Stimulated activated CD4-positive, alpha-beta T cell treated with anti-CD3 and anti-CD28 coated beads, TNF-alpha, amount 100 ng/mL, for 24 hours (primary cell): ENCODE results near the gene ZP4.

ENCODE experiments used
- DNase-seq, 3 experiments: peaks; one replicate each; pipeline ENCODE4 v3.0.0-alpha.2; 2020; ENCODE audit warnings: low read depth in 3 of 3

ZP4 gene

GRCh38 chr1:237890822-237891221, at the start of gene ZP4:
Gene ZP4, minus strand, starts transcription at chr1:237890922. Its CDS starts 287 bp downstream, at chr1:237890635.
- DNase-seq = no peak

GRCh38 chr1:237938553-237938952, 47.8 kb upstream of the ZP4 start:
- DNase-seq = no peak

- DNase-seq = no peak
These were observed 47.3 kb upstream of the ZP4 start for GRCh38 chr1:237938068-237938467.

GRCh38 chr1:237932816-237933215, 42.1 kb upstream of the ZP4 start:
- no peak for DNase-seq

GRCh38 chr1:237931581-237931980, 40.9 kb upstream of the ZP4 start:
- DNase-seq = no peak

- no peak for DNase-seq
These were observed 36.5 kb upstream of the ZP4 start for GRCh38 chr1:237927198-237927597.

- no peak for DNase-seq
These were observed 30.6 kb upstream of the ZP4 start for GRCh38 chr1:237921306-237921705.

GRCh38 chr1:237913345-237913744, 22.6 kb upstream of the ZP4 start:
- DNase-seq = no peak

- no peak for DNase-seq
These were observed 21.2 kb upstream of the ZP4 start for GRCh38 chr1:237911911-237912310.

- DNase-seq = no peak
These were observed 20.1 kb upstream of the ZP4 start for GRCh38 chr1:237910834-237911233.

GRCh38 chr1:237903961-237904360, 13.2 kb upstream of the ZP4 start:
- DNase-seq = no peak

GRCh38 chr1:237902960-237903743, 12.4 kb upstream of the ZP4 start:
- DNase-seq = no peak

- no peak for DNase-seq
These were observed 10.7 kb upstream of the ZP4 start for GRCh38 chr1:237901299-237901934.

GRCh38 chr1:237895630-237896029, 4.9 kb upstream of the ZP4 start:
- no peak for DNase-seq

- DNase-seq = no peak
These were observed 3.4 kb upstream of the ZP4 start for GRCh38 chr1:237894131-237894530.

GRCh38 chr1:237891979-237892378, 1.3 kb upstream of the ZP4 start:
- no peak for DNase-seq

- DNase-seq = no peak
These were observed 544 bp upstream of the ZP4 start for GRCh38 chr1:237891266-237891665.

GRCh38 chr1:237890416-237890815, 306 bp downstream of the ZP4 start:
- no peak for DNase-seq

- no peak for DNase-seq
These were observed 2.6 kb downstream of the ZP4 start for GRCh38 chr1:237888143-237888542.

GRCh38 chr1:237887542-237887941, 3.2 kb downstream of the ZP4 start:
- no peak for DNase-seq

GRCh38 chr1:237884237-237884636, 6.5 kb downstream of the ZP4 start:
- DNase-seq = no peak

GRCh38 chr1:237879195-237879594, 11.5 kb downstream of the ZP4 start:
- no peak for DNase-seq

- no peak for DNase-seq
These were observed 12.3 kb downstream of the ZP4 start for GRCh38 chr1:237878406-237878805.
